HG03139 (cell line): ENCODE results near the gene XIRP1.

ENCODE experiments used
- ATAC-seq: cut with Tn5 transposase; IDR thresholded peaks from one replicate; pipeline ENCODE4 v1.9.1; 2021; ENCODE audit not compliant: unreplicated experiment

XIRP1 gene

GRCh38 chr3:39170461-39170860, 21.9 kb downstream of the XIRP1 start:
- no peak for ATAC-seq

GRCh38 chr3:39169712-39170111, 22.7 kb downstream of the XIRP1 start:
- ATAC-seq = no peak

- ATAC-seq = no peak
Measured at GRCh38 chr3:39168156-39168780, 24.1 kb downstream of the XIRP1 start.

- no peak for ATAC-seq
Measured at GRCh38 chr3:39166932-39167532, 25.4 kb downstream of the XIRP1 start.

GRCh38 chr3:39166134-39166710, 26.2 kb downstream of the XIRP1 start:
- no peak for ATAC-seq

GRCh38 chr3:39165518-39165917, 26.9 kb downstream of the XIRP1 start:
- ATAC-seq = no peak

- ATAC-seq = no peak
Measured at GRCh38 chr3:39164414-39164813, 28.0 kb downstream of the XIRP1 start.

- ATAC-seq = no peak
Measured at GRCh38 chr3:39158148-39158715, 34.2 kb downstream of the XIRP1 start.

- ATAC-seq = no peak
Measured at GRCh38 chr3:39157359-39157758, 35.0 kb downstream of the XIRP1 start.

GRCh38 chr3:39156421-39156820, 36.0 kb downstream of the XIRP1 start:
- ATAC-seq = no peak

- no peak for ATAC-seq
Measured at GRCh38 chr3:39154280-39155021, 37.9 kb downstream of the XIRP1 start.

- no peak for ATAC-seq
Measured at GRCh38 chr3:39153977-39154279, 38.5 kb downstream of the XIRP1 start.

- ATAC-seq = no peak
Measured at GRCh38 chr3:39150803-39151631, 41.4 kb downstream of the XIRP1 start.

GRCh38 chr3:39150148-39150802, 42.1 kb downstream of the XIRP1 start:
- ATAC-seq = no peak

- no peak for ATAC-seq
Measured at GRCh38 chr3:39149498-39150147, 42.8 kb downstream of the XIRP1 start.

- no peak for ATAC-seq
Measured at GRCh38 chr3:39149059-39149455, 43.3 kb downstream of the XIRP1 start.

GRCh38 chr3:39148435-39149058, 43.8 kb downstream of the XIRP1 start:
- no peak for ATAC-seq

- peak; percentile 28 for ATAC-seq
Measured at GRCh38 chr3:39147711-39148434, 44.5 kb downstream of the XIRP1 start.
